K562 (cell line): ENCODE measurements around the gene TAF9B. TPM values are rescaled to one million over a fixed set of nuclear protein-coding genes. Genes with fewer than 3 reads are reported as not detected.

Source experiments
- ATAC-seq: fragments of 200-7000 bp; cut with Tn5 transposase; 3 replicates; pipeline ENCODE4 v1.9.1; 2020; ENCODE audit warnings: moderate library complexity
- BruUV-seq: library from RNA; stranded (reverse); fragments of 400-500 nt; replicated peaks from 2 replicates; lab custom pipeline; 2021; lab: Mats Ljungman, UMichigan
- CTCF ChIA-PET: fragments of 300-600 bp; formaldehyde crosslinking; extraction: SDS; loops from one replicate; lab custom pipeline; 2021; ENCODE audit warnings: low intra/inter-chr PET ratio; lab: Yijun Ruan, JAX
- POLR2A ChIA-PET: fragments of 300-600, 350-650 bp; sonication (Branson Sonifier 250); formaldehyde crosslinking; extraction: SDS; loops from one replicate; lab custom pipeline; 2021; ENCODE audit warnings: antibody characterized with exemption, inconsistent platforms; lab: Yijun Ruan, JAX
- DNase-seq, 4 experiments: peaks; one replicate each; pipeline versions ENCODE4 v3.0.0 to v3.0.0-alpha.2; 2011 to 2018; ENCODE audit warnings: low spot score in 3 of 4, mixed read lengths in 3 of 4; ENCODE audit errors: extremely low read depth in 1 of 4
- FAIRE-seq: peaks from 2 replicates; lab custom pipeline; 2011; peaks lifted over from hg19 to GRCh38; lab: Jason Lieb, UNC
- H2AFZ ChIP-seq: 2 replicates; pipeline ENCODE4 v1.6.0; 2011; ENCODE audit warnings: low read depth, low read length, control low read depth, inconsistent platforms
- H3K27ac ChIP-seq: fragments of 200-600 bp; 3 replicates; pipeline ENCODE4 v1.8.0; 2011; ENCODE audit warnings: low read depth, mild to moderate bottlenecking, control low read depth, inconsistent platforms, low read length, moderate library complexity, mixed read lengths; ENCODE audit errors: extremely low read depth
- H3K27me3 ChIP-seq, 2 experiments: fragments of 300-600 bp in 1 of 2; 2 replicates in 1 of 2; 3 replicates in 1 of 2; pipeline versions ENCODE4 v1.6.0 to v1.8.0; 2011; ENCODE audit warnings: inconsistent platforms in 2 of 2, low read length in 2 of 2, mild to moderate bottlenecking in 1 of 2, mixed read lengths in 1 of 2, moderate library complexity in 1 of 2; ENCODE audit not compliant: control insufficient read depth in 2 of 2, insufficient read depth in 2 of 2
- H3K36me3 ChIP-seq: fragments of 300-600 bp; 3 replicates; pipeline ENCODE4 v1.8.0; 2011; ENCODE audit warnings: mild to moderate bottlenecking, low read length, inconsistent platforms; ENCODE audit not compliant: control insufficient read depth, insufficient read depth
- H3K4me1 ChIP-seq, 2 experiments: fragments of 200-600 bp in 1 of 2; replicated peaks in 1 of 2; 2 replicates in 1 of 2; 3 replicates in 1 of 2; pipeline versions ENCODE4 v1.5.1 to v1.8.0; 2011; ENCODE audit warnings: inconsistent platforms in 2 of 2, low read length in 2 of 2, mild to moderate bottlenecking in 1 of 2, mixed read lengths in 1 of 2, moderate library complexity in 1 of 2; ENCODE audit not compliant: control insufficient read depth in 2 of 2, insufficient read depth in 2 of 2
- H3K4me2 ChIP-seq: 2 replicates; pipeline ENCODE4 v1.6.1; 2011; ENCODE audit warnings: low read length, control low read depth, inconsistent platforms, mixed read lengths; ENCODE audit not compliant: insufficient read depth
- H3K4me3 ChIP-seq: fragments of 200-600 bp; sonication (generic), shearing (Covaris generic); 2 replicates; pipeline ENCODE4 v1.5.1; 2016; ENCODE audit warnings: control low read depth, inconsistent platforms
- H3K79me2 ChIP-seq: fragments of 200-600 bp; 3 replicates; pipeline ENCODE4 v1.8.0; 2011; ENCODE audit warnings: low read length, inconsistent platforms; ENCODE audit not compliant: control insufficient read depth, insufficient read depth
- H3K9ac ChIP-seq, 2 experiments: 2 replicates each; pipeline versions ENCODE4 v1.6.0 to v1.6.1; 2011; ENCODE audit warnings: low read depth in 2 of 2, low read length in 2 of 2, control low read depth in 1 of 2, inconsistent platforms in 1 of 2, mild to moderate bottlenecking in 1 of 2, mixed read lengths in 1 of 2; ENCODE audit not compliant: insufficient read depth in 1 of 2
- H3K9me1 ChIP-seq: one replicate; pipeline ENCODE4 v1.6.0; 2011; ENCODE audit warnings: inconsistent platforms, mild to moderate bottlenecking, low read length, moderate library complexity; ENCODE audit not compliant: control insufficient read depth, insufficient read depth
- H3K9me3 ChIP-seq: replicated peaks from 2 replicates; pipeline ENCODE4 v1.5.1; 2011; ENCODE audit warnings: low read depth, low read length, inconsistent platforms; ENCODE audit not compliant: control insufficient read depth, insufficient read depth
- H4K20me1 ChIP-seq: replicated peaks from 2 replicates; pipeline ENCODE4 v1.6.1; 2011; ENCODE audit warnings: low read length, inconsistent platforms, mixed read lengths; ENCODE audit not compliant: control insufficient read depth, insufficient read depth
- ARID3B ChIP-seq: fragments of 250-450 bp; sonication (Bioruptor Pico); IDR thresholded peaks from 2 replicates; pipeline ENCODE4 v1.4.0; 2020; ENCODE audit warnings: borderline replicate concordance
- KLF1 ChIP-seq: fragments of 450-650 bp; IDR thresholded peaks from 2 replicates; pipeline ENCODE4 v1.6.1; 2016; ENCODE audit warnings: missing genetic modification characterization, missing compliant biosample characterization
- NCOR1 ChIP-seq: fragments of 450-650 bp; IDR thresholded peaks from 2 replicates; pipeline ENCODE4 v1.6.1; 2016; ENCODE audit warnings: mild to moderate bottlenecking, moderate library complexity
- NFIC ChIP-seq: fragments of 450-650 bp; IDR thresholded peaks from 2 replicates; pipeline ENCODE4 v1.6.1; 2017; ENCODE audit warnings: mild to moderate bottlenecking, inconsistent platforms
- NR0B1 ChIP-seq: fragments of 450-650 bp; IDR thresholded peaks from one replicate; pipeline ENCODE4 v1.6.1; 2018; ENCODE audit warnings: mild to moderate bottlenecking, moderate library complexity; ENCODE audit not compliant: partially characterized antibody
- in situ Hi-C: fragments of 300-500 bp; cut with MboI; formaldehyde crosslinking; loops from 4 replicates; pipeline ENCODE4 v1.15.0; 2018; ENCODE audit warnings: inconsistent platforms, mixed read lengths
- intact Hi-C: fragments of 100-400 bp; cut with micrococcal nuclease; formaldehyde crosslinking; loops from 2 replicates; pipeline ENCODE4 v1.14.2; 2022
- polyA plus RNA-seq, 8 experiments: library from polyadenylated mRNA; depleted of rRNA in 4 of 8; stranded (reverse) in 5 of 8; unstranded in 3 of 8; fragments of >200 nt; fragmentation: Nextera tagmentation in 2 of 8; fragmentation: Illumina TruSeq in 1 of 8; extraction: Ambion mirVana in 2 of 8; extraction: Trizol in 1 of 8; gene quantifications; 2 replicates each; pipeline versions ENCODE4 v1.2.1 to v1.2.3, GENCODE V29; 2011 to 2014; ENCODE audit warnings: inconsistent platforms in 1 of 8, missing spikeins in 1 of 8
- total RNA-seq, 7 experiments: library from RNA; depleted of rRNA in 6 of 7; stranded (reverse); fragments of >200 nt in 6 of 7; fragmentation: Illumina TruSeq in 2 of 7; extraction: Trizol in 2 of 7; gene quantifications; 2 replicates each; pipeline versions ENCODE4 v1.2.1 to v1.2.3, GENCODE V29; 2011 to 2021; ENCODE audit warnings: low replicate concordance in 1 of 7

TAF9B gene
- total and polyA plus RNA-seq, 9 of the 15 experiments (the other 6 are each of a cell fraction or from before 2014, with no cell fraction given): 10.9 to 42.1 (median 20.8) TPM

DNA sequence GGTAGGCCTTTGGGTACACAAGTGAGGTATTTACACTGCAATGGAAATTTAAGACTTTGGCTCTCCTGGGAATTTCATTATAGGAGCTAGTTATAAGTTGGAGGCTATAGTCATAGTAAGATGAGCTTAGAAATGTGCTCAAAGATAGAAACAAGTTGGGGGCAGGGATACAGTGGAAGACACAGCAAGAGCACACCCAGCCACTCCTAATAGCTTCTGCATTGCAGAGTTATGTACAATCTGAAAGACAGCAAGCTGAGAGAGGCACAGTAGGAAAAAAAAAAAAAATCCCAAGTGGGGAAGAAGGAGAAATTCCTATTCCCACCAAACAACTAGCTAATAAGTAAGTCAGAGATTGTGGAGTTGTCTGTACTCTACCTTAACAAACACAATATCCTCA lies 41.9 kb upstream of the TAF9B start:
- TF ChIP-seq KLF1 (tag) (no peak), NR0B1 (no peak), ARID3B (CRISPR knock-in tag) (no peak), NFIC (no peak), NCOR1 (no peak)
- TF ChIP-seq, all 486 proteins: peak for 0
- DNase-seq (no peak), ATAC-seq (no peak), FAIRE-seq (no peak)
- no peak overlapping the region for H3K9ac ChIP-seq
- no peak overlapping the region for H3K4me3 ChIP-seq
- H3K79me2 ChIP-seq: no peaks in the 10 kb centered on the region
- no peaks in the 10 kb centered on the region for H3K36me3 ChIP-seq
- POLR2A ChIA-PET: no interaction called here
- H3K4me2 ChIP-seq: no peak overlapping the region
- no peaks in the 10 kb centered on the region; a peak in 1 of 5 replicates for H3K27me3 ChIP-seq
- H2AFZ ChIP-seq: no peak overlapping the region
- H3K27ac ChIP-seq: no peak overlapping the region
- in situ Hi-C loops (no loop called here), intact Hi-C loops (no loop called here)
- no peaks in the 10 kb centered on the region for H3K4me1 ChIP-seq
- H4K20me1 ChIP-seq: no peaks in the 10 kb centered on the region
- no peaks in the 10 kb centered on the region for H3K9me1 ChIP-seq
- CTCF ChIA-PET: no interaction called here
- BruUV-seq: no TSS peak
- no peaks in the 10 kb centered on the region for H3K9me3 ChIP-seq
